GM12892 (cell line): Measurements from ENCODE around the gene FXYD6.

Experiments used
- POLR2A ChIP-seq: IDR thresholded peaks from 2 replicates; pipeline ENCODE4 v1.6.1; 2011; ENCODE audit warnings: low read depth, low read length, control low read depth
- POLR2AphosphoS5 ChIP-seq: IDR thresholded peaks from 2 replicates; pipeline ENCODE4 v1.6.1; 2011; ENCODE audit warnings: low read depth, low read length, control low read depth

DNA sequence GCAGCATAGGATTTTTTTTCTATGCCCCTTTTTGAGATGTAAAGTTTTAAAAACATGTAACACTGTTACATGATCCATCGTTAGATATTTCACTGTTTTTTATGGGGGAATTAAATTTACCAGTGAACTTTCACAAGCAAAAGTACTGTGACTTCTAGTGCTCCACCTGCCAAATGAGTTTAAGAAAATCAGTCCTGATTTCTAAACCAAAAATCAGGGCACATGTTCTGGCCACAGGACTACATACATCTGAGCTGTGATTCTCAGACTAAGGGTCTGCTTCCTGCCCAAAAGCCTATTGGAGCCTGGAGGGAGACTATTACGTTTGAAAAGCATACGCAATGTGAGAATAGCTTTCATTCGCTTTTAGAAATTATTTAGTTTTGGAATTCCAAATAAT, 30.3 kb upstream of the FXYD6 start:
- TF ChIP-seq POLR2AphosphoS5: no peak
- TF ChIP-seq POLR2A: no peak
